DOHH2 (cell line): ENCODE data around the gene POGK.

Experiments used
- EZH2phosphoT487 ChIP-seq: fragments of 200-600 bp; sonication (generic); IDR thresholded peaks from 2 replicates; pipeline ENCODE4 v1.6.1; 2017; ENCODE audit warnings: borderline replicate concordance, mild to moderate bottlenecking, antibody characterized with exemption, low read length, moderate library complexity, mixed read lengths
- TF ChIP-seq, protein P1 (sequence below): fragments of 200-600 bp; sonication (generic); IDR thresholded peaks from one replicate; pipeline ENCODE4 v1.5.1; 2014; ENCODE audit warnings: antibody characterized with exemption, mild to moderate bottlenecking, low read depth, low read length; ENCODE audit not compliant: poor library complexity, severe bottlenecking

DNA sequence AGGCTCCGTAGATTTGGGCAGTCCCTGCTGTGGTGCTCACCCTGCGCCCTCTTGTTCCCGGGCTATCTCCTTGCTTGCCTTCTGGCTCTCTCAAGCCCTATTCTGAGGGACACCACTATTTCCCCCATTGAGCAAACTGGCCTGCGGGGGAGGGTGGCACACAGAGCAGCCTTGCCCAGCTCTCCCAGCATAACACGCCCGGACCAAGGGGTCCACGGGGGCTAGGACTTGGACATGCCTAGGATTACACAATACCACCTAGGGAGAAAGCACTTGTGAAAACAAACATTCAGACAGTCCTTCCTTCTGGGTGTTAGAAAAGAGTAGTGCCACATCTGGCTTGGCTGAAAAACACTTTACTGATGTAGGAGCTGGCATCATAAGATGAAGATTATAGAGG is 29.4 kb downstream of the POGK start:
- TF ChIP-seq, protein P1, sequence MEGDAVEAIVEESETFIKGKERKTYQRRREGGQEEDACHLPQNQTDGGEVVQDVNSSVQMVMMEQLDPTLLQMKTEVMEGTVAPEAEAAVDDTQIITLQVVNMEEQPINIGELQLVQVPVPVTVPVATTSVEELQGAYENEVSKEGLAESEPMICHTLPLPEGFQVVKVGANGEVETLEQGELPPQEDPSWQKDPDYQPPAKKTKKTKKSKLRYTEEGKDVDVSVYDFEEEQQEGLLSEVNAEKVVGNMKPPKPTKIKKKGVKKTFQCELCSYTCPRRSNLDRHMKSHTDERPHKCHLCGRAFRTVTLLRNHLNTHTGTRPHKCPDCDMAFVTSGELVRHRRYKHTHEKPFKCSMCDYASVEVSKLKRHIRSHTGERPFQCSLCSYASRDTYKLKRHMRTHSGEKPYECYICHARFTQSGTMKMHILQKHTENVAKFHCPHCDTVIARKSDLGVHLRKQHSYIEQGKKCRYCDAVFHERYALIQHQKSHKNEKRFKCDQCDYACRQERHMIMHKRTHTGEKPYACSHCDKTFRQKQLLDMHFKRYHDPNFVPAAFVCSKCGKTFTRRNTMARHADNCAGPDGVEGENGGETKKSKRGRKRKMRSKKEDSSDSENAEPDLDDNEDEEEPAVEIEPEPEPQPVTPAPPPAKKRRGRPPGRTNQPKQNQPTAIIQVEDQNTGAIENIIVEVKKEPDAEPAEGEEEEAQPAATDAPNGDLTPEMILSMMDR, result no peak
- TF ChIP-seq EZH2phosphoT487, result no peak
